Measurements from ENCODE around the gene DAD1.

DNA sequence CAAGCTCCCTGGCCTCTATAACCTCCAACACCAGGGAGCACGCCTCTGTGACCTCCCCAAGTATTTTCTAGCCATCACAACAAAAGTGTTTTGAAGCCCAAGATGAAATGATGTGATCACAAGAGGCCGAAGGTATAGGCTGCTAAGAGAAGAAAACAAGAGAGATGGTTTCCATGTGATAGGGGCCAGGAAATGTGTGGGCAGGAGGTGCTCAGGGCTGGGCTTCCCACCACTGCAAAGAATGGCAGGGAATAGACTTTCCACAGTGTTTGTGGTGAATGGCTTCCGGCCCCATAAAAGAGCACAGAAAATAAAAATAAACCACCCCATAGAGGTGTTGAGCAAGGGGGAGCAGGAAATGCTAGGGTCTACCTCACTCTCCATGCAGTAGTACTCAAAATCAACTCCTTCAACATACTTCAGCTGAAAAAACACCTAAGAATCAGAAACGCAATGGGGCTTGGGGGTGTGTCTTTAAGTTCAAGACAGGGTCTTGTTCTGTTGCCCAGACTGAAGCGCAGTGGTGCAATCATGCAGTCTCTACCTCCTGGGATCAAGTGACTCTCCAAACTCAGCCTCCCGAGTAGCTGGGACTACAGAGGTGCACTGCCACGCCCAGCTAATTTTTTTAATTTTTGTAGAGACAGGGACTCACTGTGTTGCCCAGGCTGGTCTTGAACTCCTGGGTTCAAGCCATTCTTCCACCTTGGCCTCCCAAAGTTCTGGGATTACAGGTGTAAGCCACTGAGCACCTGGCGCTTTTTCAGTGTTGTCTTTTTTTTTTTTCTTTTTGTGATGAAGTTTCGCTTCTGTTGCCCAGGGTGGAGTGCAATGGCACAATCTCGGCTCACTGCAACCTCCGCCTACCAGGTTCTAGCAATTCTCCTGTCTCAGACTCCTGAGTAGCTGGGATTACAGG lies 27.1 kb downstream of the DAD1 start:
- TF ChIP-seq, protein P1, sequence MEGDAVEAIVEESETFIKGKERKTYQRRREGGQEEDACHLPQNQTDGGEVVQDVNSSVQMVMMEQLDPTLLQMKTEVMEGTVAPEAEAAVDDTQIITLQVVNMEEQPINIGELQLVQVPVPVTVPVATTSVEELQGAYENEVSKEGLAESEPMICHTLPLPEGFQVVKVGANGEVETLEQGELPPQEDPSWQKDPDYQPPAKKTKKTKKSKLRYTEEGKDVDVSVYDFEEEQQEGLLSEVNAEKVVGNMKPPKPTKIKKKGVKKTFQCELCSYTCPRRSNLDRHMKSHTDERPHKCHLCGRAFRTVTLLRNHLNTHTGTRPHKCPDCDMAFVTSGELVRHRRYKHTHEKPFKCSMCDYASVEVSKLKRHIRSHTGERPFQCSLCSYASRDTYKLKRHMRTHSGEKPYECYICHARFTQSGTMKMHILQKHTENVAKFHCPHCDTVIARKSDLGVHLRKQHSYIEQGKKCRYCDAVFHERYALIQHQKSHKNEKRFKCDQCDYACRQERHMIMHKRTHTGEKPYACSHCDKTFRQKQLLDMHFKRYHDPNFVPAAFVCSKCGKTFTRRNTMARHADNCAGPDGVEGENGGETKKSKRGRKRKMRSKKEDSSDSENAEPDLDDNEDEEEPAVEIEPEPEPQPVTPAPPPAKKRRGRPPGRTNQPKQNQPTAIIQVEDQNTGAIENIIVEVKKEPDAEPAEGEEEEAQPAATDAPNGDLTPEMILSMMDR (conservative IDR thresholded peaks at IDR 0.05; ENCODE audit: low read length): no peak
- no peak for TF ChIP-seq EZH2phosphoT487 (IDR thresholded peaks at IDR 0.05; ENCODE audit: borderline replicate concordance, low read depth, low read length)

Data from OCI-LY7 (cell line).